ENCODE data around the gene MIB2.

Gene MIB2

GRCh38 chr1:1598720-1599029 lies 16.6 kb upstream of the MIB2 start:
- DNase-seq, result no peak

DNA sequence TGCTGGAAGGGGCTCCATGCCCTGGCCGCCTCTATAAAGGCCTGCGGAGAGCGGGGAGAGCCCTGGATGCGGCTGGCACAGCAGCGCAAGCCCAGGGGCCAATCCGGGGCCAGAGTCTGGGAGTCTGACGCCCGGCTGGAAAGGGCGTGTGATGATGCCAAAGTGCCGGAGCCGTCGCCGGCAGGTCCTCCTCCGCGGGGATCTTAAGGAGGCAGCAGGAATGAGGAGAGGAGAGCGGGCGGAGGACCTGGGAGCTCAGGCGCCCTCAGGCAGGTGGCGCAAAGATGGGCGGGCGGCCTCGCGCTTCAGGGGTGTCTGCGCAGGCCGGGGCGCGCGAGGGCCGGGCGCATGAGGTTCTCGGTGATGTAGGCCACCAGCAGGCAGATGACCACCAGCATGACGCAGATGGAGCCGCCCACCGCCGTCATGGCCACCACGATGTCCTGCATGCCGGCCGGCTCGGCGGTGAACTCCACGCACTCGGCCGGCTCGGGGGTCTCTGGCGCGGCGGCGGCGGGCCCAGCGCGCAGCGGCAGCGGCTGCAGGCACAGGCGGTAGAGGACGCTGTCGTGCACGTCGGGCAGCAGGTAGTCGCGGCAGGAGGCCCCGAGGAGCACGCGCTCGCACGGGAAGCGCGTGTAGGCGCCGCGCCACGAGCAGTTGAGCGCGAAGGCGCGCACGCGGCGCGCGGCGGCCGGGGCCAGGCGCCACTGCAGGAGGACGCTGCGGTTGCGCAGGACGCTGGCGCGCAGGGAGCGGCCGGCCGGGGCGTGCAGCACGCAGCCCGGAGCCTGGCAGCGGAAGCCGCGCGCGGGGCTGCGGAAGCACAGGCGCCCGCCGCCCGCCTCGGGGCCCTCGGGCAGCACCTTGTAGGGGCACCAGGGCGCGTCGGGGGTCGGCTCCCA lies 16.0 kb upstream of the MIB2 start:
- no peak for DNase-seq

GRCh38 chr1:1599935-1600860 lies 15.1 kb upstream of the MIB2 start, which contains the start of gene FNDC10:
FNDC10 (minus strand) TSS chr1:1600135; CDS start chr1:1600015, 120 bp downstream.
- no peak for DNase-seq

DNA sequence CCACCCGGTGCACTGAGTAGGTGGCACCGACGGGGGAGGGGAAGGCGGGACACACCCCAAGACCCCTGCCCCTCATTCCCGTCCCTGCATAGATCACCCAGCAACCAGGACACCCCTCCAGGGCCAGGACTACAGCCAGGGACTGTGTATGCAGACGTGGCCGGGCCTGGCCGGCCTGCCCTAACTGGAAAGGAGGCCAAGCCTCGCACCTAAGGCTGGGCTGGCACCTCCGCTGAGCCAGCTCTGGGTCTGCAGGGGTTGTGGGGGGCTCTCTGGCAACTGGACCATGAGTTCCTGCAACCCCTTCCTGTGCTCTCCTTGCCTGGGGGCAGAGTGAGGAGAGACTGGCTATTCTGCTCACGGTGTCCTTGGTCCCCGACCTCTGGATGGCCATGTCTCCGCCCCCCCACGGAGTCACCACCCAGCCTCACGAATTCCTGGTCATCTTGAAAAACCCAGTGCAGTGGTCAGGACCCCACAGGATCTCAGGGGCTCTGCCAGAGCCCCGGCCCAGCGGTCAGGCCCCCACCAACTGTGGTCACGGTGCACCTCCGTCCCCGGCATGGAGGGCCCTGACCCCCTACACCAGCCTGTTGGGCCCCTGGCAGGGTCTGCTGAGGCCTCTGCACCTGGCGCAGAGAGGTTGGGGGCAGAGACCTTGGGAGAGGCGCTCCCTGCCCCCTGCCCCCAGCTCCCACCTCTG lies 14.3 kb upstream of the MIB2 start:
- DNase-seq, result no peak

DNA sequence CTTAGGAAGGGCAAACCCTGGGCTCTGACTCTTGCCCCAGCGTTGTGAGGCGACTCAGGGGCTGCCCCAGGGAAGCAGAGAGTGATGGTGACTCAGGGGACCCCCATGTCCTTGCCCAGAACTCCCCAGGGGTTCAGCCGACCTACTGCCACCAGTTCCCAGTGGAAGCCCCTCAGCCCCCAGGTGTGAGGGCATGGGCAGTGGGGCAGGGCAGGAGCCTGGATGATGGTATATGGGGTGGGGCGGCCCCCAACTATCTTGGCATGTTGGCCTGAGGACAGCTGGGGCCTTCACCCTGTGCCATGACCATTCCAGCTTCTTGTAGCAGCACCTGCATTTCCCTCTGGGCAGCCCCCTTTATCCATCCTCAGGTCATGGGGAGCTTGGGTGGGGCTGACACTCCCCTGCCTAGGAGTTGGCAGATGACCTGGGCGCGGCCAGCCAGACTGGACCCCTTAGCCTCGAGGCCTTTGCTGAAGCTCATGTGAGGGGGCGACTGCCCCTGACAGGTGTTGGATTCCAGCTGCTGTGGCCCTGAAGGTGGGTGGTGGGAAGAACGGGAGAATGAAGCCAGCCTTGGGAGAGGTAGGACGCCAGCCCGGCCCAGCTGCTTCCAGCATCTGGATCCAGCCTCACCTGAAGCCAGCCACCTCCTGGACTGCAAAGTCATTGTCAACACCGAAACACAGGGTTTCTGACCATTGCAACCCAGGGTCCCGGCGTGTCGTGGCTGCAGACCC lies 13.6 kb upstream of the MIB2 start:
- no peak for DNase-seq

GRCh38 chr1:1602304-1602967 lies 12.9 kb upstream of the MIB2 start:
- DNase-seq, result no peak

DNA sequence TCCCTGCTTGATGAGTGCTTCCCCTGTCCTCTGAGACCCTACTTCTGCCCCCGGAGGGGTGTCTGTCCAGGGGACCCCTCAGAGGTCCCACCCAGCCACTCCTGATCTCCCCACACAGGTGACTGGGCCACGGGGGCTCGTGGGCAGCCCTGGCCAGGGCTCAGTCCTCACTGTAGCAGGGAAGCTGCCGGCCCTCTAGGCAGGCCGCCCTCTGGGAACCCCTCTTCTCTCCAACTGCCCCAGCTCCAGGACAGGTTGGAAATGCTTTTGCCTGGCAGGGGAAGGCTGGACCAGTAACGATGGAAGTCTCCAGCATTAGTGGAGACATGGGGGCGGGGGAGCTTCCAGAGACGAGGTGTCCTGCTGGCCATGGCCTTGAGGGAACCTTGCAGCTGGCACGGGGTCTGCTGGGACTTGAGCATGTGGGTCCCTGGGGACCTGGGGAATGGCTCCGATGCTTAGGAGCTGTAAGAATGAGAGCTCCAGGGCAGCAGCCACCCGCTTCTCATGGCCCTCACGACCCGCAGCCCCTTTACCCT lies 12.3 kb upstream of the MIB2 start:
- no peak for DNase-seq

DNA sequence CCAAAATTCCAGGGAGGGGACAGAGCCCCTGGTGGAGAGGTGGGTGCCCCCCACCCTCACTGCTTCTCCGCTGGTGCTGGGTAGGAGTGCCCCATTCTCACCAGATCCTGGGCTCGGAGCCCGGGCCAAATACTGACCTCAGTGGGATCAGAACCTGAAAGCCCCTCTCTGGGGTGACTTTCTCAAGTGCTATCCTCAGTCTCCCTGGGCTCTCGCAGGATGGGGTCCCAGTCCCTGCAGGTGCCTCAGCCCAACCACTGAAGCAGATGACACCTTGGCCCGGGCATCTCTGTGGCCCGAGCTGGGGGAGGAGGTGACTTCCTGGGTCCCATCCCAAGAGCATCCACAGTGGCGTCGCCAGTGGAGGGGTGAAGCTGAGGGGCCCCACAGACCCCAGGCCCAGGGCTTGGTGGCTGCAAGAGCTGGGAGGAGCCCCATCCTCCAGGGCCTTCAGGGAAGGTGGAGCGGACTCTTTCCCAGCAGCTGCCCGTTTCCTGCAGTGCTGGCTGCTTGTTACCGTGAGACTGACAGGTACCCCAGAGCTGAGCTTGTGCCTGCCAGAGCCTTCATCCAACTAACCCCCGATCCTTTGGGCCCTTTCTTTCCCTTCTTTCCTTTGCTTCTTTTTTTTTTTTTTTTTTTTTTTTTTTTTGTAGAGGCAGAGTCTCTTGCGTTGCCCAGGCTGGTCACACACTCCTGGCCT lies 11.5 kb upstream of the MIB2 start:
- DNase-seq, result no peak

DNA sequence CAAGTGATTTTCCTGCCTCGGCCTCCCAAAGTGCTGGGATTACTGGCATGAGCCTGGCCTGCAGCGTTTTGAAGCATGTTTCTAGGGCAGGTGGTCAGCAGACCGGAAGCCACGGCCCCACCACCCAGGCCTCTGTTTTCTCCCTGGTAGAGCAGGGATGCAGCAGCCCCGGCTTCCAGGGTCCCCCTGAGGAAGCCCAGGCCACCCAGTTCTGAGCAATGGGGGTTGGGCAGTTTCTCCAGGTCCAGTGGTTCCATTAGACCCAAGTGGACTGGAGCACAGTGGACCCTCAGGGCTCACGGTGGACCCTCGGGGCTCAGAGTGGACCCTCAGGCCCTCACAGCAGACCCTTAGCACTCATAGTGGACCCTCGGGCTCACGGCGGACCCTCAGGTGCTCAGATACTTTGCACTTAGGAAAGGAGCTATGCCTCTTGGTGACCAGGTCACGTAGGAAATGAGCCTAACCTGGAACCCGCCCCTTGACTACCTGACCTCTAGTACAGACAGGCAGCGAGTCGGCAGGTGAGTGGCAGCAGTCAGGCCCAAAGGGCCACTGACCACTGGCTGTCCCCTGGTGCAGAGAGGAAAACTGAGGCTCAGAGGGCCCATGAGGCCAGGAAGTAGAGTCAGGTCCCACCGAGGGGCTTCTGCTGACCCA lies 10.8 kb upstream of the MIB2 start:
- no peak for DNase-seq

DNA sequence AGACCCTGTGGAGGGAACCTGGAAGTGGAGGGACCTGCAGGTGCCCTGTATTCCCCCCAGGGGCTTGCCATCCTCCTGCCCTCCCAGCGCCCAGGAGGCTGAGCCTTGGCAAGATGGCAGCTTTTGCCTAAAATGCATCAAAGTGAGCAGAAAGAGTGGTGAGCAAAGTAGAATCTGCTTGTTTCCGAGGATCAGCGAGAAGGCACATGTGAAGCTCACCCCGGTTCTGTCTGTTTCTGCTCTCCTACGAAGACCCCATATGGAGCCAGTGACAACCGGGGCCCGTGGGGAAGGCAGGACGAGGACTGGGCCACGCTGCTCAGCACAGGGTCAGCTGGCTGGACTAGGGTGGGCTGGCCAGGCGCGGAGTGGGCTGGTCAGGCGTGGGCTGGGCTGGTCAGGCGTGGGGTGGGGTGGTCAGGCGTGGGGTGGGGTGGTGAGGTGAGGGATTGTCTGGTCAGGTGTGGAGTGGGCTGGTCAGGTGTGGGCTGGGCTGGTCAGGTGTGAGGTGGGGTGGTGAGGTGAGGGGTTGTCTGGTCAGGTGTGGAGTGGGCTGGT lies 10.2 kb upstream of the MIB2 start:
- DNase-seq, result no peak

DNA sequence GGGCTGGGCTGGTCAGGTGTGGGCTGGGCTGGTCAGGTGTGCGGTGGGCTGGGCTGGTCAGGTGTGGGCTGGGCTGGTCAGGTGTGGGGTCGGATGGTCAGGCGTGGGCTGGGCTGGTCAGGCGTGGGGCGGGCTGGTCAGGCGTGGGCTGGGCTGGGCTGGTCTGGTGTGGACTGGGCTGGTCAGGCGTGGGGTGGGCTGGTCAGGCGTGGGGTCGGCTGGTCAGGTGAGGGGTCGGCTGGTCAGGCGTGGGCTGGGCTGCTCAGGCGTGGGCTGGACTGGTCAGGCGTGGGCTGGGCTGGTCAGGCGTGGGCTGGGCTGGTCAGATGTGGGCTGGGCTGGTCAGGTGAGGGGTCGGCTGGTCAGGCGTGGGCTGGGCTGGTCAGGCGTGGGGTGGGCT lies 9.6 kb upstream of the MIB2 start:
- no peak for DNase-seq

DNA sequence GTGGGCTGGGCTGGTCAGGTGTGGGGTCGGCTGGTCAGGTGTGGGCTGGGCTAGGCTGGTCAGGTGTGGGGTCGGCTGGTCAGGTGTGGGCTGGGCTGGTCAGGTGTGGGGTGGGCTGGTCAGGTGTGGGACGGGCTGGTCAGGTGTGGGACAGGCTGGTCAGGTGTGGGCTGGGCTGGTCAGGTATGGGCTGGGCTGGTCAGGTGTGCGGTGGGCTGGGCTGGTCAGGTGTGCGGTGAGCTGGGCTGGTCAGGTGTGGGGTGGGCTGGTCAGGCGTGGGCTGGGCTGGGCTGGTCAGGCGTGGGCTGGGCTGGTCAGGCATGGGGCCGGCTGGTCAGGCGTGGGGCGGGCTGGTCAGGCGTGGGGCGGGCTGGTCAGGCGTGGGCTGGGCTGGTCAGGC lies 9.1 kb upstream of the MIB2 start:
- no peak for DNase-seq

GRCh38 chr1:1609822-1610485 lies 5.3 kb upstream of the MIB2 start:
- DNase-seq, result no peak

GRCh38 chr1:1610796-1611195 lies 4.5 kb upstream of the MIB2 start:
- no peak for DNase-seq

GRCh38 chr1:1612104-1612400 lies 3.2 kb upstream of the MIB2 start:
- no peak for DNase-seq

GRCh38 chr1:1613509-1614082 lies 1.7 kb upstream of the MIB2 start:
- no peak for DNase-seq

DNA sequence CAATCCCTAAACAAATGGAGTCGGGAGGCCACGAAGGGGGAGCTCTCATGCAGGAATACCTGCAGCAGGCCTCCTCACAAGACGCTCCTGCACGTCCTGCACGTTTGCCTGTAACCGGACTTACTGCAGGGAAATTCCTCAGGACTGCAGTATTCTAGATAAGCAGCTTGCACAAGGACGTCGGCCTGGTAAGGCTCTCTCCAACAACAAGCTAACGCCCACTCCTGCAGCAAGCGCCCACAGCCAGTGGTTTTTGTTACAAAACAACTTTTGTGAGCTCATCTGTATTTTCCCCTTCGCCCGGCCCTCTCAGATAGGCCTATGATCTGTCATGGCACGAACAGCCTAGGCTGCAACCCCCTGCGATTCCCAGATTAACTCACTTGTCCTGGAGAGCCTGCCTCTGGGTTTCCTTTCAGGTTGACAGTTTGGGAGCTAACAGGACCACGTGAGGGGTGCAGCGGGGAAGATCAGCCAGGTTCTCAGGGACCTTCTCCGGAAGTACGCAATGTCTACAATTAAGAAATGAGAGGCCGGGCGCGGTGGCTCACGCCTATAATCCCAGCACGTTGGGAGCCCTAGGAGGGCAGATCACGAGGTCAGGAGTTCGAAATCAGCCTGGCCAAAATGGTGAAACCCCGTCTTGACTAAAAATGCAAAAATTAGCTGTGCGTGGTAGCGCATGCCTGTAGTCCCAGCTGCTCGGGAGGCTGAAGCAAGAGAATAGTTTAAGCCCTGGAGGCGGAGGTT lies 921 bp upstream of the MIB2 start:
- no peak for DNase-seq

DNA sequence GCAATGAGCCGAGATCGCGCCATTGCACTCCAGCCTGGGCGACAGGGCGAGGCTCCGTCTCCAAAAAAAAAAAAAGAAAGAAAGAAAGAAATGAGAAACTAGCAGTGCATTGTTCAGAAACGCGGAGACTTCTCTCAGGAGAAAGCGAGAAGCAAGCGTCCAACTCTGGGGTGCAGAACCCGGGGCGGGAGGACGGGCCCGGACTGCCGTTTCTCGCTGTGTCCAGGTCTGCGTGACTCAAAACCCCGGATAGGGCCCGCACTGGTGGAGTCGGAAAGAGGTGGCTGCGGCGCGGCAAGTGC lies 395 bp upstream of the MIB2 start:
- DNase-seq, result no peak
